ENCODE measurements around the gene MEIKIN.

DNA sequence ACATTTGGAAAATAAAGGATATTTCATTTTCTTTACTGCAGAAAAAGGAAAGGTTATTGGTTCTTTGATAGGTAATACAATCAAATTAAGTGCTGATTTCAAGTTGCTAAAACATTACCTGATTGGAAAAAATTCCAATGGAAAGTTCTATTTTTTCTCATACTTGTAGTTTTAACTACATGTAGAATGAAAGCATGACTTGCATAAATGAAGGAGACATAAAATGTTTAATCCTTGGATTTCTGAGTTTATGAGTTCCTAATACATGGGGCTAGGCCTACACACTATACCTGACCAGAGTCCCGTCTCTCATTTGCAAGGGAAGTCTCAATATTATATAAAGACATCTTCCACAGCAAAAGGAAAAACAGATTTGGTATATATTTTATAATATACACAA, 5.2 kb upstream of the MEIKIN start:
- TF ChIP-seq REST (IDR thresholded peaks at IDR 0.05; ENCODE audit: insufficient read depth in 1 of 2, low read depth in 2 of 2, low read length in 2 of 2) = no peak
- no peak for TF ChIP-seq TAF1 (IDR thresholded peaks at IDR 0.05; ENCODE audit: borderline replicate concordance, insufficient read depth, low read length)
- TF ChIP-seq POLR2AphosphoS5 (IDR thresholded peaks at IDR 0.05; ENCODE audit: low read depth, low read length) = no peak
- no peak for TF ChIP-seq SIN3A (IDR thresholded peaks at IDR 0.05; ENCODE audit: borderline replicate concordance, insufficient read depth, low read length)
- no peak for TF ChIP-seq FOXP2 (optimal IDR thresholded peaks at IDR 0.05; ENCODE audit: borderline replicate concordance, extremely low read depth, extremely low read length, insufficient read depth)
